IMR-90 (cell line): ENCODE data around the gene CPA3. TPM values are rescaled to one million over a fixed set of nuclear protein-coding genes. Genes with fewer than 3 reads are reported as not detected.

Experiments
- polyA plus RNA-seq, 3 experiments: library from polyadenylated mRNA; depleted of rRNA; stranded (reverse); fragments of >200 nt; gene quantifications; 2 replicates each; pipeline ENCODE4 v1.2.3, GENCODE V29; 2012; ENCODE audit warnings: low replicate concordance in 1 of 3
- total RNA-seq: library from RNA; depleted of rRNA; stranded (reverse); fragments of >200 nt; gene quantifications from 2 replicates; pipeline ENCODE4 v1.2.3, GENCODE V29; 2012; rRNA removed

The CPA3 gene
- total and polyA plus RNA-seq, 2 of the 4 experiments (the other 2 are of a cell fraction): 0.07 TPM; not detected in 1

Other genes with a start within 250 kb of the CPA3 start
- gene AGTR1, start 167.4 kb upstream of the CPA3 start, total RNA-seq: 2.7 and 3.3 TPM in 2 replicates
- 2.1 and 2.2 TPM in 2 replicates for gene AGTR1, start 167.4 kb upstream of the CPA3 start, polyA plus RNA-seq (2012; rRNA removed)
- gene CPB1, start 37.5 kb upstream of the CPA3 start, total RNA-seq: not detected in 2 replicates
- gene CPB1, start 37.5 kb upstream of the CPA3 start, polyA plus RNA-seq (2012; rRNA removed): not detected in 2 replicates
- gene GYG1, start 126.2 kb downstream of the CPA3 start, total RNA-seq: 77.8 and 90.3 TPM in 2 replicates
- 43.6 and 48.4 TPM in 2 replicates for gene GYG1, start 126.2 kb downstream of the CPA3 start, polyA plus RNA-seq (2012; rRNA removed)
- gene HLTF, start 221.2 kb downstream of the CPA3 start, total RNA-seq: 39.1 and 48.0 TPM in 2 replicates
- 10.5 and 12.6 TPM in 2 replicates for gene HLTF, start 221.2 kb downstream of the CPA3 start, polyA plus RNA-seq (2012; rRNA removed)